ENCODE data around the gene MDFIC.

MDFIC gene

GRCh38 chr7:114938785-114939184 lies 16.9 kb downstream of the MDFIC start:
- TF ChIP-seq CTCF (conservative IDR thresholded peaks at IDR 0.05; ENCODE audit: low read depth, low read length), result no peak
- no peak overlapping the region for H3K4me3 ChIP-seq (ENCODE audit: low read depth, low read length)

DNA sequence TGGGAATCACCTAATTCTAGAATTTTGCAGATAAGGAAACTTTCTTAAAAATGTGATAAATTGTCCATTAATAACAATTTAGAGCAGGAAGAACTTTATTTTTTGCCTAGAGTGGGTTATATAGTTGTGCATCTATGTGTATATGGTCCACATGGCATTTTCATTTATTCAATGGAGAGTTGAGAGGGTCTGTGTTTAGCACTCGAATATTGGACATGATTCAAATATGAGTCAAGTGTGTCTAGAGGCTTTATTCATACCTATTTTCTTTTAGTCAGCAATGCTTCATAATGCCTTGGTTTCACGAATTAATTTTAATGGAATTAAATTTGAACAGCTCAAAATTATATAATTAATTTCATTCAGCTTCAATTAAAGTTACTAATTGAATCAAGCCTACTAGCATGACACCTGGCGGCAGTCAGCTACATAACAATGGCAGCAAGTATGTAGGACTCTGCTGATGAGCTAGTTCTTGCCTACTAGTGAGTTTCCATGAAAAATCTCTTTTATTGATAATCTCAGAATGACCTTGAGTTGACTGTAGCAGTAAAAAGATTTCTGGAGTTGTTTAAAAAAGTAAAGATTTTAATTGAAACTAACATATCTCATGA lies 17.7 kb downstream of the MDFIC start:
- DNase-seq (ENCODE audit: low read depth), result no peak
- no peak overlapping the region for H3K4me3 ChIP-seq (ENCODE audit: low read depth, low read length)
- no peak for TF ChIP-seq CTCF (conservative IDR thresholded peaks at IDR 0.05; ENCODE audit: low read depth, low read length)

More at GRCh38 chr7:114938785-114939184, 16.9 kb downstream of the MDFIC start:
- DNase-seq (ENCODE audit: low read depth), result no peak

- no peak for DNase-seq (ENCODE audit: low read depth)
- no peak for TF ChIP-seq CTCF (conservative IDR thresholded peaks at IDR 0.05; ENCODE audit: low read depth, low read length)
These were observed 18.3 kb downstream of the MDFIC start for GRCh38 chr7:114940220-114940619.

DNA sequence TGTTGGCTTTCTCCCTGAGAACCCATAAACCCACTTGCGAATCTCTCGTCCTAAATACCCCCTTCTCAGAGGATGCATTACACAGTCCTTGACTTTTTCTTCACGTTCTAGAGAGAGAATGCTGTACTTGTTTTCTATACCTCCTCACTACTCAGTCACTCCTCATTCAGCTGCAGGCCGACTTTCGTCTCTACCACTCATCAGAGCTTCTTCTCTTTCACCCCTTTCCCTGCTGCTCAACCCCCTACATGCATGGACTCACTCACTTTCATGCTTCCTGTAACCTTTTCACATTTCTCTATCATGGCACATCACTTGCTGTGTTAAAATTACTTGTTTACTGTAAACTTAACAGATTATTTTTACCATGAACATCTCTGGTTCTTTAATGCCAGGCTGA lies 19.8 kb downstream of the MDFIC start:
- DNase-seq (ENCODE audit: low read depth), result no peak
- TF ChIP-seq CTCF (conservative IDR thresholded peaks at IDR 0.05; ENCODE audit: low read depth, low read length), result no peak
- H3K4me3 ChIP-seq (ENCODE audit: low read depth, low read length), result no peak overlapping the region

More at GRCh38 chr7:114940220-114940619, 18.3 kb downstream of the MDFIC start:
- no peak overlapping the region for H3K4me3 ChIP-seq (ENCODE audit: low read depth, low read length)

- no peak for DNase-seq (ENCODE audit: low read depth)
- TF ChIP-seq CTCF (conservative IDR thresholded peaks at IDR 0.05; ENCODE audit: low read depth, low read length), result no peak
- H3K4me3 ChIP-seq (ENCODE audit: low read depth, low read length), result no peak overlapping the region
These were observed 20.7 kb downstream of the MDFIC start for GRCh38 chr7:114942446-114943175.

- DNase-seq (ENCODE audit: low read depth), result no peak
- no peak for TF ChIP-seq CTCF (conservative IDR thresholded peaks at IDR 0.05; ENCODE audit: low read depth, low read length)
- H3K4me3 ChIP-seq (ENCODE audit: low read depth, low read length), result no peak overlapping the region
These were observed 21.6 kb downstream of the MDFIC start for GRCh38 chr7:114943530-114943929.
